Chondrocyte (in vitro differentiated cells): Measurements from ENCODE around the gene PCCA. TPM values are rescaled to one million over a fixed set of nuclear protein-coding genes. Genes with fewer than 3 reads are reported as not detected.

ENCODE experiments used
- DNase-seq: peaks from one replicate; pipeline ENCODE4 v3.0.0; 2021; ENCODE audit warnings: mixed read lengths, low spot score
- H3K27ac Mint-ChIP-seq: one replicate; pipeline ENCODE4 v1.8.0; 2021; ENCODE audit warnings: mild to moderate bottlenecking, moderate library complexity, mixed read lengths; ENCODE audit not compliant: unreplicated experiment
- H3K27me3 Mint-ChIP-seq: 2 replicates; pipeline ENCODE4 v1.8.0; 2021; ENCODE audit warnings: low read depth, mixed read lengths
- H3K36me3 Mint-ChIP-seq: 2 replicates; pipeline ENCODE4 v1.8.0; 2021; ENCODE audit warnings: low read depth, mixed read lengths
- H3K4me1 Mint-ChIP-seq: 2 replicates; pipeline ENCODE4 v1.8.0; 2021; ENCODE audit warnings: low read depth, mild to moderate bottlenecking, mixed read lengths
- H3K4me3 Mint-ChIP-seq: one replicate; pipeline ENCODE4 v1.8.0; 2021; ENCODE audit warnings: mild to moderate bottlenecking, moderate library complexity, mixed read lengths; ENCODE audit not compliant: unreplicated experiment
- H3K9me3 Mint-ChIP-seq: 2 replicates; pipeline ENCODE4 v1.8.0; 2021; ENCODE audit warnings: low read depth, mixed read lengths
- total RNA-seq: library from RNA; stranded (reverse); gene quantifications from 3 replicates; pipeline ENCODE4 v1.2.1, GENCODE V29; 2021
- TF ChIP-seq, protein P1 (sequence below): fragments of 200-600 bp; sonication (generic); IDR thresholded peaks from 2 replicates; pipeline ENCODE4 v1.5.0; 2021; ENCODE audit warnings: antibody characterized with exemption, mild to moderate bottlenecking, moderate library complexity

Gene PCCA
- total RNA-seq, 1 donor from 2014 or later, result 15.1 TPM

DNA sequence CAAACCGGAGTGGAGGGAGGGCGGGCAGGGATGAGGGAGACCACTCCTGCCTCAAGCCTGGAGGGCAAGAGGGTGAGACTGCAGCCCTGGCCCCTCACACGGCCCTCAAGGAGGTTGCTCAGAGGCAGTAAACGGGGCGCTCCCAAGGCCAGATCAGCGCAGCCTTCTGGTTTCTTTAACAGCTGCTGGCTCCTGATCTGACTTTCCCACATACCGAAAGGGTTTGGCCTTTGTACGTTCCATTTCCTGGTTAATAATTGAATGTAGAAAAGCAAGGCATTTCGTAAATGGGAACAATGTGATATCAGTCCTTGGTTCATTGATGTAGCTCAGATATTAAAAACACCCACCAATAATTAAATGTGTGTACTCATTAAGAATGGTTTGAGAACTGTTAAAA, 428.2 kb downstream of the PCCA start:
- no peak for DNase-seq
- TF ChIP-seq, protein P1, sequence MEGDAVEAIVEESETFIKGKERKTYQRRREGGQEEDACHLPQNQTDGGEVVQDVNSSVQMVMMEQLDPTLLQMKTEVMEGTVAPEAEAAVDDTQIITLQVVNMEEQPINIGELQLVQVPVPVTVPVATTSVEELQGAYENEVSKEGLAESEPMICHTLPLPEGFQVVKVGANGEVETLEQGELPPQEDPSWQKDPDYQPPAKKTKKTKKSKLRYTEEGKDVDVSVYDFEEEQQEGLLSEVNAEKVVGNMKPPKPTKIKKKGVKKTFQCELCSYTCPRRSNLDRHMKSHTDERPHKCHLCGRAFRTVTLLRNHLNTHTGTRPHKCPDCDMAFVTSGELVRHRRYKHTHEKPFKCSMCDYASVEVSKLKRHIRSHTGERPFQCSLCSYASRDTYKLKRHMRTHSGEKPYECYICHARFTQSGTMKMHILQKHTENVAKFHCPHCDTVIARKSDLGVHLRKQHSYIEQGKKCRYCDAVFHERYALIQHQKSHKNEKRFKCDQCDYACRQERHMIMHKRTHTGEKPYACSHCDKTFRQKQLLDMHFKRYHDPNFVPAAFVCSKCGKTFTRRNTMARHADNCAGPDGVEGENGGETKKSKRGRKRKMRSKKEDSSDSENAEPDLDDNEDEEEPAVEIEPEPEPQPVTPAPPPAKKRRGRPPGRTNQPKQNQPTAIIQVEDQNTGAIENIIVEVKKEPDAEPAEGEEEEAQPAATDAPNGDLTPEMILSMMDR, result no peak
- H3K4me3 Mint-ChIP-seq, result no peak overlapping the region
- H3K9me3 Mint-ChIP-seq, result no peaks in the 10 kb centered on the region
- no peaks in the 10 kb centered on the region for H3K36me3 Mint-ChIP-seq
- H3K4me1 Mint-ChIP-seq, result peaks cover 38% of the 10 kb centered on the region
- no peaks in the 10 kb centered on the region for H3K27me3 Mint-ChIP-seq
- no peak overlapping the region for H3K27ac Mint-ChIP-seq

DNA sequence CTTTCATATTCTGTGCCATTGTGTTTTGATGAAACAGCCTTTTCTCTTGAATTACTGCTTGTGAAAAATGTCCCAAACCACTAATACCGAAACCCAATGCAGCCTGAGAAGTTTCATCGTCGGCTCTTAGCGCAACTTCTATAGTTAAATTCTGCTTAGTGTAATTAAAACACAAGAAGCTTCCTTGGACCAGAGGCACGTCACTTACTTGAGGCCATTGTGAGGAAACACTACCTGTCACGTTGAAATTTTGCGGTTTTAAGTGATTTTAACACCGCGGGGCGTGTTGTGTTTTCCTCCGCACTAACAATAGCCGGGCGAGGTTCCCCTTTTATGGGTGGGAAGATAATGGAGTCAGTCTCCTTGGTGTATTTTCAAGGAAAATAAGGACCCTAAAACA, 428.8 kb downstream of the PCCA start:
- Mint-ChIP-seq H3K4me1 (peaks cover 32% of the 10 kb centered on the region), H3K27ac (no peak overlapping the region), H3K4me3 (no peak overlapping the region), H3K9me3 (no peaks in the 10 kb centered on the region), H3K27me3 (no peaks in the 10 kb centered on the region), H3K36me3 (no peaks in the 10 kb centered on the region)
- DNase-seq, result no peak
- TF ChIP-seq, protein P1, result no peak

DNA sequence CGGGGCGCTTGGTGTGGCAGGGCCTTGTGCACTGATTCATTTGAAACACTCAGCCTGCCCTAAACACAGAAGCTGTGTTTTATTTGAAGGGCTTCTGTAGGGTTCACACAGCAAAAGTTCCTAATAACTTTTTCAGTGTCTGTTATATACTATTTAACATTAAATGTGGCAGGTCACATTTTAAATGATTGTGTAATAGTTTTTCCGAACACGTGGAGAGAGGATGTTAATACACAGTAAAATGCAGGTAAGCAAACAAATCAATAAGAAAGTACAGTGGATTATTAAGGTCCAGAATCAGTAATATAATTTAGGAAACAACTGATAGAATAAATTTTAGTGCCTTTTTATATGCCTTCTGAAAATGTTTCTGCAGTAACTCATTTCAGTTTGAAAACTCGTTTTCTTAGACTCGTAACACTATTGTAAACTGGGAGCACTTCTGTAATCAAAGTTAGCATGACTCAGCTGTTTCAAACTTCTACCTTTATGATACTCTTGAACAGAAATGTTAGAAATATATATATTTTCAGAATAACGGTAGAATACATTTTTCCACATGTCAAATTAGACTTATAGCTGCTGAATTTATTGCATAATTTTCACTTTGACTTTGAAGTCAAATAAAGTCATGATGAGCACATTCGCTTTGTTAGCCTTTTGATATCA, 429.6 kb downstream of the PCCA start:
- DNase-seq, result no peak
- no peaks in the 10 kb centered on the region for H3K27me3 Mint-ChIP-seq
- H3K4me3 Mint-ChIP-seq, result no peak overlapping the region
- no peaks in the 10 kb centered on the region for H3K36me3 Mint-ChIP-seq
- H3K4me1 Mint-ChIP-seq, result peaks cover 24% of the 10 kb centered on the region
- no peaks in the 10 kb centered on the region for H3K9me3 Mint-ChIP-seq
- TF ChIP-seq, protein P1, result no peak
- no peak overlapping the region for H3K27ac Mint-ChIP-seq

DNA sequence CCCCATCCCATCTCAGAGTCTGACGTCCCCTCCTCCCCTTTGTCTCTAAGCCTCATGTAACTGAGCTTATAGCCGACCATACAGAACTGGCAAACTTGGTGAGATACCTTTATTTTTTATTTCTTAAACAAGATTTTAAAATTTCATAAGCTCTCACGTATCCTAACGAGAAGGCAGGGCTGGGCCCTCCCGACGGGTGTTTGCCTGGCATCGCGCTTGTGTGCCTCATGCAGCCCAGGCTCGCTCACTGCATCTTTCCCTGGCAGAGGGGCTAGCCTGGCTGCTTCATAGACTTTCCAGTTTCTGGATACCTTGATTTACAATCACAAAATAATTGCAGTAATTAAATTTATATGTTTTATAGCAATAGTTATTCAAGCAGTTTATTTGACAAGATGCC, 430.7 kb downstream of the PCCA start:
- no peak overlapping the region for H3K4me3 Mint-ChIP-seq
- no peaks in the 10 kb centered on the region for H3K36me3 Mint-ChIP-seq
- no peak for DNase-seq
- no peak overlapping the region for H3K27ac Mint-ChIP-seq
- no peaks in the 10 kb centered on the region for H3K9me3 Mint-ChIP-seq
- TF ChIP-seq, protein P1, result no peak
- H3K4me1 Mint-ChIP-seq, result peaks cover 13% of the 10 kb centered on the region
- no peaks in the 10 kb centered on the region for H3K27me3 Mint-ChIP-seq

DNA sequence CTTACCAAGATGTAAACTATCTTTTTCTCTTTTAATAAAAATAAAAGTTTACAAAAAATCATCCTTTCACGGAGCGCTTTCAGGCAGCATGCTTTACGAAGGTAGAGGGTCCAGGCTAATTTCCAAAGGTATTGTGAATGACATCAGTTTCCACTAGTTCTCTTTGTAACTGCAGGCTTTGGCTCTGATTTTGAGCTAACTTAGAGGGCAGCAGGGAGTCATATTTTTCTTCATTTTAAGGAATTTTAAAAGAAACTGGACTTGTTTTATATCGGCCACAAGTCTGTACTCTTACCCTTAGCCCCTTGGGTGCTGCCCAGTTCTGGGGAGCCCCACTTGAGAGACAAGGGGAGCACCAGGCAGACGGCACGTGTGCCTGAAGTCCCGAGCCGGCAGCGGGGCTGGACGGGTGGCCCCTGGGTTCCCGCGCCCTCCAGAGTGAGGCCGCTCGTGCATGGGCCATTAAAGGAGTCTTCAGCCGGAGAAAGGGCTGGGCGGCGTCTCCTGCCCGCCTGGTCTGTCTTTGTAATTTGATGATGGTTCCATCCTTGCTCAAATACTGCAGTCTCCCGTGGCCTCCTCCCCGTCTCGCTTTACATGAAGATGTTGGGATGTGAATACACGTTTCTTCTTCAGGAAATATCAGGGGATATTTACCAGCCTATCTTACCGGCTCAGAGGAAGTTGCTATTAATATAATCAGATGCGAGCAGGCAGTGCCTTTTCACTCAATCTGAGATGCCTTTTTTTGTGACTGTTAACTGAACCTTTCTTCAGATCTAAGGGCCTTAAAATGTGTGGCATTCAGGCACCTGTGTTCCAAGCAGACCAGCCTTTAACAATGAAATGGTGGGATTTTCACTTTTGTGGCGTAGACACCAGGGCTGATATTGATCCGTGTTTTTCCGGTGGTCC, 432.3 kb downstream of the PCCA start:
- peak overlapping the region; percentile 74 for H3K27ac Mint-ChIP-seq
- no peaks in the 10 kb centered on the region for H3K27me3 Mint-ChIP-seq
- peak overlapping the region; percentile 56 for H3K4me3 Mint-ChIP-seq
- no peak for DNase-seq
- peaks cover 10% of the 10 kb centered on the region for H3K4me1 Mint-ChIP-seq
- H3K36me3 Mint-ChIP-seq, result no peaks in the 10 kb centered on the region
- no peaks in the 10 kb centered on the region for H3K9me3 Mint-ChIP-seq
- TF ChIP-seq, protein P1, result peak; percentile 73
